ENCODE data around the gene ABCD1. TPM values are rescaled to one million over a fixed set of nuclear protein-coding genes. Genes with fewer than 3 reads are reported as not detected.
"Not testable (repeated sequence)": the region's sequence is repeated elsewhere in the genome, so short reads cannot be mapped to it uniquely, and the experiment has no call there.

ABCD1 gene
- total and polyA plus RNA-seq, 4 donors = 5.7 to 19.7 (median 10.3) TPM

GRCh38 chrX:153728951-153729631 is 4.4 kb downstream of the ABCD1 start:
- TF ChIP-seq CTCF (IDR thresholded peaks at IDR 0.05; ENCODE audit: control extremely low read depth, extremely low read depth) = no peak
- peaks cover 4 to 24% (median 12%) of the 10 kb centered on the region in 5 donors for H3K4me1 ChIP-seq (ENCODE audit: control insufficient read depth in 5 of 5, insufficient read depth in 5 of 5, low read length in 5 of 5)
- WGBS, 2 donors = 92 to 98% methylated on average over 20 to 23 of the region's 23 CpGs
- no peaks in the 10 kb centered on the region for H3K27me3 ChIP-seq (ENCODE audit: control insufficient read depth in 3 of 3, insufficient read depth in 3 of 3, low read length in 2 of 3)
- ATAC-seq (ENCODE audit: insufficient read depth, low FRiP score) (no peak), DNase-seq (no peak)
- H3K36me3 ChIP-seq (ENCODE audit: control insufficient read depth in 4 of 4, insufficient read depth in 4 of 4, low read length in 4 of 4) = no peaks in the 10 kb centered on the region
- H3K27ac ChIP-seq (ENCODE audit: low read depth in 1 of 2, low read length in 1 of 2) = peak overlapping the region in 1 of 2 donors; percentile 21
- peaks cover 0 to 22% (median 7%) of the 10 kb centered on the region in 4 donors for H3K9me3 ChIP-seq (ENCODE audit: control insufficient read depth in 4 of 4, insufficient read depth in 3 of 4, low read length in 3 of 4)
- H3K9ac ChIP-seq (ENCODE audit: insufficient read depth in 1 of 2, low read length in 2 of 2) = no peak overlapping the region
- H3K4me3 ChIP-seq = no peak overlapping the region

GRCh38 chrX:153730115-153730514 is 5.5 kb downstream of the ABCD1 start:
- not testable (repeated sequence) for H3K9ac ChIP-seq (ENCODE audit: insufficient read depth in 1 of 2, low read length in 2 of 2); DNase-seq; H3K27ac ChIP-seq (ENCODE audit: low read depth in 1 of 2, low read length in 1 of 2); H3K4me3 ChIP-seq; H3K27me3 ChIP-seq (ENCODE audit: control insufficient read depth in 3 of 3, insufficient read depth in 3 of 3, low read length in 2 of 3); ATAC-seq (ENCODE audit: insufficient read depth, low FRiP score); H3K36me3 ChIP-seq (ENCODE audit: control insufficient read depth in 4 of 4, insufficient read depth in 4 of 4, low read length in 4 of 4)
- Histone ChIP-seq H3K9me3 (ENCODE audit: control insufficient read depth in 4 of 4, insufficient read depth in 3 of 4, low read length in 3 of 4) (peaks cover 0 to 21% (median 7%) of the 10 kb centered on the region in 4 donors), H3K4me1 (ENCODE audit: control insufficient read depth in 5 of 5, insufficient read depth in 5 of 5, low read length in 5 of 5) (peaks cover 4 to 20% (median 12%) of the 10 kb centered on the region in 5 donors)
- WGBS, 2 donors = 93 to 97% methylated on average over 23 of the region's 23 CpGs

GRCh38 chrX:153731117-153731844 is 6.6 kb downstream of the ABCD1 start:
- Histone ChIP-seq H3K27me3 (ENCODE audit: control insufficient read depth in 3 of 3, insufficient read depth in 3 of 3, low read length in 2 of 3) (no peaks in the 10 kb centered on the region), H3K9me3 (ENCODE audit: control insufficient read depth in 4 of 4, insufficient read depth in 3 of 4, low read length in 3 of 4) (peaks cover 0 to 17% (median 7%) of the 10 kb centered on the region in 4 donors), H3K36me3 (ENCODE audit: control insufficient read depth in 4 of 4, insufficient read depth in 4 of 4, low read length in 4 of 4) (no peaks in the 10 kb centered on the region), H3K27ac (ENCODE audit: low read depth in 1 of 2, low read length in 1 of 2) (no peak overlapping the region), H3K4me3 (no peak overlapping the region), H3K9ac (ENCODE audit: insufficient read depth in 1 of 2, low read length in 2 of 2) (no peak overlapping the region), H3K4me1 (ENCODE audit: control insufficient read depth in 5 of 5, insufficient read depth in 5 of 5, low read length in 5 of 5) (peaks cover 0 to 17% (median 9%) of the 10 kb centered on the region in 5 donors)
- no peak for TF ChIP-seq CTCF (IDR thresholded peaks at IDR 0.05; ENCODE audit: control extremely low read depth, extremely low read depth)
- ATAC-seq (ENCODE audit: insufficient read depth, low FRiP score) (no peak), DNase-seq (no peak)
- 71 to 78% methylated on average over 6 of the region's 6 CpGs for WGBS, 2 donors

GRCh38 chrX:153731845-153732215 is 7.2 kb downstream of the ABCD1 start:
- WGBS, 2 donors = 64 to 88% methylated on average over 3 of the region's 3 CpGs
- peaks cover 0 to 17% (median 7%) of the 10 kb centered on the region in 4 donors for H3K9me3 ChIP-seq (ENCODE audit: control insufficient read depth in 4 of 4, insufficient read depth in 3 of 4, low read length in 3 of 4)
- peaks cover 0 to 4% (median 0%) of the 10 kb centered on the region in 4 donors for H3K36me3 ChIP-seq (ENCODE audit: control insufficient read depth in 4 of 4, insufficient read depth in 4 of 4, low read length in 4 of 4)
- DNase-seq (no peak), ATAC-seq (ENCODE audit: insufficient read depth, low FRiP score) (no peak)
- H3K9ac ChIP-seq (ENCODE audit: insufficient read depth in 1 of 2, low read length in 2 of 2) = no peak overlapping the region
- no peak overlapping the region for H3K27ac ChIP-seq (ENCODE audit: low read depth in 1 of 2, low read length in 1 of 2)
- no peak for TF ChIP-seq CTCF (IDR thresholded peaks at IDR 0.05; ENCODE audit: control extremely low read depth, extremely low read depth)
- H3K4me1 ChIP-seq (ENCODE audit: control insufficient read depth in 5 of 5, insufficient read depth in 5 of 5, low read length in 5 of 5) = peaks cover 0 to 12% (median 9%) of the 10 kb centered on the region in 5 donors
- H3K4me3 ChIP-seq = no peak overlapping the region
- H3K27me3 ChIP-seq (ENCODE audit: control insufficient read depth in 3 of 3, insufficient read depth in 3 of 3, low read length in 2 of 3) = no peaks in the 10 kb centered on the region

All from lung (tissue), 12 donors.